Tibial artery (tissue), 4 donors: ENCODE measurements around the gene VGLL4.
A peak's percentile ranks its signal among the peaks of the same experiment; 100 is the strongest.

Experiments
- DNase-seq, 2 donors: peaks; one replicate each; pipeline ENCODE4 v3.0.0-alpha.2; 2019
- H3K27ac ChIP-seq, 2 donors: fragments of 200-600 bp; sonication (generic) in 1 of 2; 1 replicate in 1 of 2; 2 replicates in 1 of 2; pipeline ENCODE4 v1.5.1; 2018 to 2019; ENCODE audit warnings: mild to moderate bottlenecking in 1 of 2
- H3K27me3 ChIP-seq, 2 donors: fragments of 200-600 bp; sonication (generic) in 1 of 2; one replicate each; pipeline versions ENCODE4 v1.5.1 to v1.6.0; 2016 to 2019
- H3K36me3 ChIP-seq, 3 donors: fragments of 200-600 bp; sonication (generic) in 2 of 3; one replicate each; pipeline ENCODE4 v1.5.1; 2016 to 2019; ENCODE audit warnings: mild to moderate bottlenecking in 2 of 3
- H3K4me1 ChIP-seq, 4 donors: fragments of 200-600 bp; sonication (generic) in 2 of 4; 1 replicate in 3 of 4; 2 replicates in 1 of 4; pipeline ENCODE4 v1.5.1; 2016 to 2019
- H3K4me3 ChIP-seq, 2 donors: fragments of 200-600 bp; sonication (generic) in 1 of 2; 1 replicate in 1 of 2; 2 replicates in 1 of 2; pipeline ENCODE4 v1.5.1; 2018 to 2019; ENCODE audit warnings: mild to moderate bottlenecking in 2 of 2
- H3K9me3 ChIP-seq, 3 donors: fragments of 200-600 bp; sonication (generic) in 1 of 3; one replicate each; pipeline ENCODE4 v1.5.1; 2016 to 2019
- CTCF ChIP-seq, 2 experiments: fragments of 200-600 bp in 1 of 2; fragments of 450-650 bp in 1 of 2; IDR thresholded peaks; one replicate each; pipeline ENCODE4 v1.5.1; 2017 to 2019; ENCODE audit warnings: antibody characterized with exemption in 2 of 2, mild to moderate bottlenecking in 1 of 2, moderate library complexity in 1 of 2
- intact Hi-C: fragments of 100-400 bp; cut with DNase I; formaldehyde crosslinking; loops from one replicate; pipeline ENCODE4 v1.15.0; 2023; ENCODE audit warnings: low total_unique reads

The VGLL4 gene

GRCh38 chr3:11651477-11651876, 7.8 kb upstream of the VGLL4 start:
- DNase-seq: no peak
- Histone ChIP-seq H3K4me3 (no peak overlapping the region), H3K9me3 (no peaks in the 10 kb centered on the region), H3K27ac (peak overlapping the region; percentile 15 to 25), H3K27me3 (no peaks in the 10 kb centered on the region), H3K36me3 (no peaks in the 10 kb centered on the region), H3K4me1 (peaks cover 0 to 43% (median 11%) of the 10 kb centered on the region in 4 donors)
- TF ChIP-seq CTCF (IDR thresholded peaks at IDR 0.05): no peak
- intact Hi-C loops: loop anchor here (2.0 to 10.0 kb wide), 2 partner anchors 275 to 377 kb away; partner anchors contain the start of gene ATG7

- Histone ChIP-seq H3K27ac (no peak overlapping the region), H3K27me3 (no peaks in the 10 kb centered on the region), H3K9me3 (no peaks in the 10 kb centered on the region), H3K4me3 (no peak overlapping the region), H3K36me3 (no peaks in the 10 kb centered on the region), H3K4me1 (peaks cover 0 to 41% (median 9%) of the 10 kb centered on the region in 4 donors)
- intact Hi-C loops: loop anchor here (2.0 to 10.0 kb wide), 2 partner anchors 274 to 376 kb away; partner anchors contain the start of gene ATG7
- no peak for DNase-seq
- no peak for TF ChIP-seq CTCF (IDR thresholded peaks at IDR 0.05)
These were observed 6.7 kb upstream of the VGLL4 start for GRCh38 chr3:11650391-11650790.

- Histone ChIP-seq H3K9me3 (no peaks in the 10 kb centered on the region), H3K27ac (no peak overlapping the region), H3K4me3 (no peak overlapping the region), H3K4me1 (peaks cover 0 to 39% (median 9%) of the 10 kb centered on the region in 4 donors), H3K27me3 (no peaks in the 10 kb centered on the region), H3K36me3 (no peaks in the 10 kb centered on the region)
- no peak for TF ChIP-seq CTCF (IDR thresholded peaks at IDR 0.05)
- DNase-seq: no peak
- intact Hi-C loops: loop anchor here (10.0 kb wide), 1 partner anchor 84 kb away; no protein-coding TSS in a partner anchor
These were observed 5.0 kb upstream of the VGLL4 start for GRCh38 chr3:11648735-11649134.

GRCh38 chr3:11643201-11643603, 513 bp downstream of the VGLL4 start:
- no peaks in the 10 kb centered on the region for H3K9me3 ChIP-seq
- peak; percentile 45 to 76 for DNase-seq
- TF ChIP-seq CTCF (IDR thresholded peaks at IDR 0.05): no peak
- intact Hi-C loops: loop anchor here (10.0 kb wide), 1 partner anchor 78 kb away; no protein-coding TSS in a partner anchor
- H3K27ac ChIP-seq: peak overlapping the region; percentile 88 to 95
- H3K4me1 ChIP-seq: peaks cover 5 to 44% (median 32%) of the 10 kb centered on the region in 4 donors
- no peaks in the 10 kb centered on the region for H3K27me3 ChIP-seq
- no peaks in the 10 kb centered on the region for H3K36me3 ChIP-seq
- H3K4me3 ChIP-seq: peak overlapping the region; percentile 60 to 82

- peak; percentile 81 to 89 for DNase-seq
- peak overlapping the region; percentile 60 to 82 for H3K4me3 ChIP-seq
- TF ChIP-seq CTCF (IDR thresholded peaks at IDR 0.05): no peak
- no peaks in the 10 kb centered on the region for H3K27me3 ChIP-seq
- H3K9me3 ChIP-seq: no peaks in the 10 kb centered on the region
- H3K4me1 ChIP-seq: peaks cover 8 to 47% (median 36%) of the 10 kb centered on the region in 4 donors
- intact Hi-C loops: loop anchor here (10.0 kb wide), 1 partner anchor 78 kb away; no protein-coding TSS in a partner anchor
- H3K27ac ChIP-seq: peak overlapping the region; percentile 88 to 95
- no peaks in the 10 kb centered on the region for H3K36me3 ChIP-seq
These were observed 1.1 kb downstream of the VGLL4 start for GRCh38 chr3:11642431-11643191.
